ENCODE data around the gene AGAP1.

Gene AGAP1

GRCh38 chr2:235566931-235567495 lies 73.2 kb downstream of the AGAP1 start:
- DNase-seq (ENCODE audit: low read depth in 4 of 4, low spot score in 1 of 4), result no peak

GRCh38 chr2:235567842-235568241 lies 74.0 kb downstream of the AGAP1 start:
- DNase-seq (ENCODE audit: low read depth in 4 of 4, low spot score in 1 of 4), result no peak

- DNase-seq (ENCODE audit: low read depth in 4 of 4, low spot score in 1 of 4), result no peak
Observed at GRCh38 chr2:235568431-235568830, 74.6 kb downstream of the AGAP1 start.

GRCh38 chr2:235569837-235570236 lies 76.0 kb downstream of the AGAP1 start:
- DNase-seq (ENCODE audit: low read depth in 4 of 4, low spot score in 1 of 4), result no peak

GRCh38 chr2:235570256-235570655 lies 76.4 kb downstream of the AGAP1 start:
- DNase-seq (ENCODE audit: low read depth in 4 of 4, low spot score in 1 of 4), result no peak

GRCh38 chr2:235570966-235571692 lies 77.3 kb downstream of the AGAP1 start:
- no peak for DNase-seq (ENCODE audit: low read depth in 4 of 4, low spot score in 1 of 4)

- DNase-seq (ENCODE audit: low read depth in 4 of 4, low spot score in 1 of 4), result no peak
Observed at GRCh38 chr2:235572592-235572991, 78.7 kb downstream of the AGAP1 start.

GRCh38 chr2:235573331-235574221 lies 79.7 kb downstream of the AGAP1 start:
- no peak for DNase-seq (ENCODE audit: low read depth in 4 of 4, low spot score in 1 of 4)

GRCh38 chr2:235575431-235575830 lies 81.6 kb downstream of the AGAP1 start:
- no peak for DNase-seq (ENCODE audit: low read depth in 4 of 4, low spot score in 1 of 4)

GRCh38 chr2:235575904-235576303 lies 82.1 kb downstream of the AGAP1 start:
- DNase-seq (ENCODE audit: low read depth in 4 of 4, low spot score in 1 of 4), result no peak

GRCh38 chr2:235576337-235576910 lies 82.6 kb downstream of the AGAP1 start:
- no peak for DNase-seq (ENCODE audit: low read depth in 4 of 4, low spot score in 1 of 4)

- DNase-seq (ENCODE audit: low read depth in 4 of 4, low spot score in 1 of 4), result no peak
Observed at GRCh38 chr2:235577404-235578330, 83.8 kb downstream of the AGAP1 start.

GRCh38 chr2:235579128-235579527 lies 85.3 kb downstream of the AGAP1 start:
- no peak for DNase-seq (ENCODE audit: low read depth in 4 of 4, low spot score in 1 of 4)

GRCh38 chr2:235580426-235581157 lies 86.7 kb downstream of the AGAP1 start:
- no peak for DNase-seq (ENCODE audit: low read depth in 4 of 4, low spot score in 1 of 4)

GRCh38 chr2:235582081-235582686 lies 88.3 kb downstream of the AGAP1 start:
- no peak for DNase-seq (ENCODE audit: low read depth in 4 of 4, low spot score in 1 of 4)

- DNase-seq (ENCODE audit: low read depth in 4 of 4, low spot score in 1 of 4), result no peak
Observed at GRCh38 chr2:235582729-235583128, 88.9 kb downstream of the AGAP1 start.

- no peak for DNase-seq (ENCODE audit: low read depth in 4 of 4, low spot score in 1 of 4)
Observed at GRCh38 chr2:235583144-235583543, 89.3 kb downstream of the AGAP1 start.

- no peak for DNase-seq (ENCODE audit: low read depth in 4 of 4, low spot score in 1 of 4)
Observed at GRCh38 chr2:235583925-235584637, 90.2 kb downstream of the AGAP1 start.

GRCh38 chr2:235584638-235585007 lies 90.8 kb downstream of the AGAP1 start:
- no peak for DNase-seq (ENCODE audit: low read depth in 4 of 4, low spot score in 1 of 4)
